ENCODE measurements around the gene UBA6. TPM values are rescaled to one million over a fixed set of nuclear protein-coding genes. Genes with fewer than 3 reads are reported as not detected.
"Not testable (repeated sequence)": the region's sequence is repeated elsewhere in the genome, so short reads cannot be mapped to it uniquely, and the experiment has no call there.

The UBA6 gene
- total and polyA plus RNA-seq, 3 experiments from 2014 or later = 23.3 to 71.6 (median 69.6) TPM

- H3K27me3 ChIP-seq (ENCODE audit: insufficient read depth, low read length, poor library complexity, severe bottlenecking) = no peaks in the 10 kb centered on the region
- H3K27me3 Mint-ChIP-seq = no peaks in the 10 kb centered on the region
- no peak overlapping the region for H3K27ac Mint-ChIP-seq
- DNase-seq = no peak
- H3K36me3 Mint-ChIP-seq = peaks cover 3 to 23% (median 13%) of the 10 kb centered on the region in 3 donors
- peaks cover 11 to 14% (median 11%) of the 10 kb centered on the region in 3 donors for H3K4me1 Mint-ChIP-seq
- no peak overlapping the region for H3K4me3 Mint-ChIP-seq
- H3K9me3 Mint-ChIP-seq = no peaks in the 10 kb centered on the region
- no peak overlapping the region for H3K27ac ChIP-seq (ENCODE audit: low read depth, low read length)
- ChIA-PET POLR2A (no interaction called here), CTCF (interaction anchor here (1.1 kb wide), 1 partner anchor 12 kb away, joined by 5 read pairs; no protein-coding TSS in a partner anchor)
- no peaks in the 10 kb centered on the region for H3K36me3 ChIP-seq (ENCODE audit: insufficient read depth, low read length)
- no peak overlapping the region for H3K4me3 ChIP-seq (ENCODE audit: low read length)
- no peaks in the 10 kb centered on the region for H3K9me3 ChIP-seq (ENCODE audit: low read length)
- H3K4me1 ChIP-seq (ENCODE audit: insufficient read depth, low read length) = no peaks in the 10 kb centered on the region
These were observed 34.4 kb upstream of the UBA6 start for GRCh38 chr4:67735325-67735724.

- H3K4me1 Mint-ChIP-seq; H3K36me3 ChIP-seq (ENCODE audit: insufficient read depth, low read length); DNase-seq; H3K4me3 Mint-ChIP-seq; H3K4me1 ChIP-seq (ENCODE audit: insufficient read depth, low read length); H3K27me3 Mint-ChIP-seq; H3K27ac ChIP-seq (ENCODE audit: low read depth, low read length); H3K9me3 Mint-ChIP-seq; CTCF ChIA-PET; H3K4me3 ChIP-seq (ENCODE audit: low read length); H3K27me3 ChIP-seq (ENCODE audit: insufficient read depth, low read length, poor library complexity, severe bottlenecking); H3K27ac Mint-ChIP-seq; POLR2A ChIA-PET; H3K9me3 ChIP-seq (ENCODE audit: low read length): not testable (repeated sequence)
- peaks cover 15 to 46% (median 24%) of the 10 kb centered on the region in 3 donors for H3K36me3 Mint-ChIP-seq
These were observed 29.6 kb upstream of the UBA6 start for GRCh38 chr4:67730511-67730910.

GRCh38 chr4:67727124-67727850 is 26.3 kb upstream of the UBA6 start:
- H3K9me3 ChIP-seq (ENCODE audit: low read length) = no peaks in the 10 kb centered on the region
- no peak overlapping the region for H3K27ac Mint-ChIP-seq
- no peaks in the 10 kb centered on the region for H3K4me1 ChIP-seq (ENCODE audit: insufficient read depth, low read length)
- peaks cover 16 to 38% (median 24%) of the 10 kb centered on the region in 3 donors for H3K36me3 Mint-ChIP-seq
- H3K27ac ChIP-seq (ENCODE audit: low read depth, low read length) = no peak overlapping the region
- H3K4me1 Mint-ChIP-seq = no peaks in the 10 kb centered on the region
- ChIA-PET CTCF (no interaction called here), POLR2A (no interaction called here)
- no peak for DNase-seq
- H3K9me3 Mint-ChIP-seq = peaks cover 0 to 5% (median 2%) of the 10 kb centered on the region in 5 donors
- H3K4me3 ChIP-seq (ENCODE audit: low read length) = no peak overlapping the region
- H3K27me3 ChIP-seq (ENCODE audit: insufficient read depth, low read length, poor library complexity, severe bottlenecking) = no peaks in the 10 kb centered on the region
- no peak overlapping the region for H3K4me3 Mint-ChIP-seq
- H3K27me3 Mint-ChIP-seq = peaks cover 0 to 1% of the 10 kb centered on the region in 2 donors
- H3K36me3 ChIP-seq (ENCODE audit: insufficient read depth, low read length) = no peaks in the 10 kb centered on the region

GRCh38 chr4:67725981-67726380 is 25.0 kb upstream of the UBA6 start:
- no peaks in the 10 kb centered on the region for H3K36me3 ChIP-seq (ENCODE audit: insufficient read depth, low read length)
- no peaks in the 10 kb centered on the region for H3K27me3 ChIP-seq (ENCODE audit: insufficient read depth, low read length, poor library complexity, severe bottlenecking)
- Mint-ChIP-seq H3K27me3 (peaks cover 0 to 1% of the 10 kb centered on the region in 2 donors), H3K27ac (no peak overlapping the region), H3K36me3 (peaks cover 15 to 34% (median 25%) of the 10 kb centered on the region in 3 donors), H3K4me1 (no peaks in the 10 kb centered on the region), H3K9me3 (peaks cover 0 to 5% (median 2%) of the 10 kb centered on the region in 5 donors), H3K4me3 (no peak overlapping the region)
- ChIA-PET CTCF (interaction anchor here (1.4 kb wide), 1 partner anchor 21 kb away, joined by 3 read pairs; no protein-coding TSS in a partner anchor), POLR2A (no interaction called here)
- H3K4me3 ChIP-seq (ENCODE audit: low read length) = no peak overlapping the region
- no peaks in the 10 kb centered on the region for H3K9me3 ChIP-seq (ENCODE audit: low read length)
- H3K4me1 ChIP-seq (ENCODE audit: insufficient read depth, low read length) = no peaks in the 10 kb centered on the region
- H3K27ac ChIP-seq (ENCODE audit: low read depth, low read length) = no peak overlapping the region
- no peak for DNase-seq

- H3K36me3 ChIP-seq (ENCODE audit: insufficient read depth, low read length) = no peaks in the 10 kb centered on the region
- no peak for DNase-seq
- ChIA-PET CTCF (interaction anchor here (1.0 to 1.4 kb wide), 2 partner anchors 22 kb away, joined by 3 read pairs; no protein-coding TSS in a partner anchor), POLR2A (no interaction called here)
- peak overlapping the region in 1 of 8 donors; percentile 13 for H3K27ac Mint-ChIP-seq
- no peaks in the 10 kb centered on the region for H3K4me1 ChIP-seq (ENCODE audit: insufficient read depth, low read length)
- H3K9me3 Mint-ChIP-seq = peaks cover 0 to 5% (median 2%) of the 10 kb centered on the region in 5 donors
- H3K4me3 ChIP-seq (ENCODE audit: low read length) = no peak overlapping the region
- H3K27me3 Mint-ChIP-seq = peaks cover 0 to 1% of the 10 kb centered on the region in 2 donors
- H3K27ac ChIP-seq (ENCODE audit: low read depth, low read length) = no peak overlapping the region
- H3K4me1 Mint-ChIP-seq = no peaks in the 10 kb centered on the region
- H3K9me3 ChIP-seq (ENCODE audit: low read length) = no peaks in the 10 kb centered on the region
- peaks cover 18 to 31% (median 31%) of the 10 kb centered on the region in 3 donors for H3K36me3 Mint-ChIP-seq
- no peaks in the 10 kb centered on the region for H3K27me3 ChIP-seq (ENCODE audit: insufficient read depth, low read length, poor library complexity, severe bottlenecking)
- H3K4me3 Mint-ChIP-seq = no peak overlapping the region
These were observed 24.2 kb upstream of the UBA6 start for GRCh38 chr4:67725132-67725531.

- Histone ChIP-seq H3K27me3 (ENCODE audit: insufficient read depth, low read length, poor library complexity, severe bottlenecking) (no peaks in the 10 kb centered on the region), H3K36me3 (ENCODE audit: insufficient read depth, low read length) (no peaks in the 10 kb centered on the region), H3K4me3 (ENCODE audit: low read length) (no peak overlapping the region), H3K4me1 (ENCODE audit: insufficient read depth, low read length) (no peaks in the 10 kb centered on the region), H3K27ac (ENCODE audit: low read depth, low read length) (no peak overlapping the region), H3K9me3 (ENCODE audit: low read length) (no peaks in the 10 kb centered on the region)
- Mint-ChIP-seq H3K9me3 (peaks cover 0 to 5% (median 2%) of the 10 kb centered on the region in 5 donors), H3K27me3 (peaks cover 0 to 1% of the 10 kb centered on the region in 2 donors), H3K36me3 (peaks cover 12 to 25% (median 22%) of the 10 kb centered on the region in 3 donors), H3K4me1 (no peaks in the 10 kb centered on the region), H3K27ac (no peak overlapping the region), H3K4me3 (no peak overlapping the region)
- ChIA-PET CTCF (interaction anchor here (1.2 kb wide), 1 partner anchor 30 kb away, joined by 3 read pairs; the partner anchor contains the start of gene GNRHR), POLR2A (no interaction called here)
- DNase-seq = no peak
These were observed 23.0 kb upstream of the UBA6 start for GRCh38 chr4:67723949-67724348.

- H3K27ac ChIP-seq (ENCODE audit: low read depth, low read length) = no peak overlapping the region
- H3K27me3 ChIP-seq (ENCODE audit: insufficient read depth, low read length, poor library complexity, severe bottlenecking) = no peaks in the 10 kb centered on the region
- H3K4me3 ChIP-seq (ENCODE audit: low read length) = no peak overlapping the region
- ChIA-PET POLR2A (no interaction called here), CTCF (interaction anchor here (1.2 kb wide), 1 partner anchor 31 kb away, joined by 3 read pairs; the partner anchor contains the start of gene GNRHR)
- peaks cover 0 to 5% (median 2%) of the 10 kb centered on the region in 5 donors for H3K9me3 Mint-ChIP-seq
- H3K27ac Mint-ChIP-seq = peak overlapping the region in 1 of 8 donors; percentile 42
- H3K36me3 ChIP-seq (ENCODE audit: insufficient read depth, low read length) = no peaks in the 10 kb centered on the region
- no peaks in the 10 kb centered on the region for H3K9me3 ChIP-seq (ENCODE audit: low read length)
- peaks cover 12 to 23% (median 17%) of the 10 kb centered on the region in 3 donors for H3K36me3 Mint-ChIP-seq
- H3K4me1 ChIP-seq (ENCODE audit: insufficient read depth, low read length) = no peaks in the 10 kb centered on the region
- H3K4me1 Mint-ChIP-seq = no peaks in the 10 kb centered on the region
- no peak overlapping the region for H3K4me3 Mint-ChIP-seq
- H3K27me3 Mint-ChIP-seq = peaks cover 0 to 1% of the 10 kb centered on the region in 2 donors
- no peak for DNase-seq
These were observed 22.4 kb upstream of the UBA6 start for GRCh38 chr4:67723341-67723740.

- no peaks in the 10 kb centered on the region for H3K4me1 ChIP-seq (ENCODE audit: insufficient read depth, low read length)
- H3K4me1 Mint-ChIP-seq = no peaks in the 10 kb centered on the region
- peak overlapping the region in 1 of 8 donors; percentile 21 for H3K27ac Mint-ChIP-seq
- ChIA-PET POLR2A (no interaction called here), CTCF (interaction anchor here (0.8 to 1.3 kb wide), 2 partner anchors 21 to 25 kb away, joined by 4 read pairs; partner anchors contain the start of gene UBA6)
- no peaks in the 10 kb centered on the region for H3K9me3 ChIP-seq (ENCODE audit: low read length)
- no peaks in the 10 kb centered on the region for H3K27me3 ChIP-seq (ENCODE audit: insufficient read depth, low read length, poor library complexity, severe bottlenecking)
- no peak overlapping the region for H3K4me3 Mint-ChIP-seq
- peak overlapping the region; percentile 68 for H3K27ac ChIP-seq (ENCODE audit: low read depth, low read length)
- H3K9me3 Mint-ChIP-seq = no peaks in the 10 kb centered on the region
- no peak for DNase-seq
- H3K36me3 ChIP-seq (ENCODE audit: insufficient read depth, low read length) = peaks cover 7% of the 10 kb centered on the region
- H3K27me3 Mint-ChIP-seq = peaks cover 0 to 1% of the 10 kb centered on the region in 2 donors
- peaks cover 11 to 30% (median 11%) of the 10 kb centered on the region in 3 donors for H3K36me3 Mint-ChIP-seq
- no peak overlapping the region for H3K4me3 ChIP-seq (ENCODE audit: low read length)
These were observed 21.0 kb upstream of the UBA6 start for GRCh38 chr4:67721770-67722597.

All from CD8-positive, alpha-beta memory T cell (primary cell).